Prostate gland (tissue), 2 donors: Measurements from ENCODE around the gene DPM2. TPM values are rescaled to one million over a fixed set of nuclear protein-coding genes. Genes with fewer than 3 reads are reported as not detected.

ENCODE experiments used
- DNase-seq: peaks from one replicate; pipeline ENCODE4 v3.0.0-alpha.2; 2019; ENCODE audit warnings: low spot score
- H3K27ac ChIP-seq, 2 donors: fragments of 200-600 bp; sonication (generic); 2 replicates each; pipeline ENCODE4 v1.5.1; 2017 to 2019
- H3K27me3 ChIP-seq: fragments of 200-600 bp; sonication (generic); replicated peaks from 2 replicates; pipeline ENCODE4 v1.5.1; 2019; ENCODE audit not compliant: insufficient read depth
- H3K36me3 ChIP-seq, 2 donors: fragments of 200-600 bp; sonication (generic); 1 replicate in 1 of 2; 2 replicates in 1 of 2; pipeline versions ENCODE4 v1.5.1 to v1.8.1; 2017 to 2019
- H3K4me1 ChIP-seq: fragments of 200-600 bp; sonication (generic); replicated peaks from 2 replicates; pipeline ENCODE4 v1.5.1; 2019
- H3K4me3 ChIP-seq, 2 donors: fragments of 200-600 bp; sonication (generic); 2 replicates each; pipeline ENCODE4 v1.5.1; 2017 to 2019
- H3K9me3 ChIP-seq: fragments of 200-600 bp; sonication (generic); 2 replicates; pipeline ENCODE4 v1.5.1; 2017
- CTCF ChIP-seq, 4 experiments: fragments of 200-600 bp in 2 of 4; fragments of 450-650 bp in 2 of 4; sonication (generic) in 2 of 4; IDR thresholded peaks; 1 replicate in 3 of 4; 2 replicates in 1 of 4; pipeline ENCODE4 v1.5.1; 2016 to 2019; ENCODE audit warnings: antibody characterized with exemption in 4 of 4, mild to moderate bottlenecking in 2 of 4, moderate library complexity in 2 of 4
- POLR2A ChIP-seq: fragments of 450-650 bp; IDR thresholded peaks from one replicate; pipeline ENCODE4 v1.6.1; 2016; ENCODE audit warnings: antibody characterized with exemption, mild to moderate bottlenecking
- POLR2AphosphoS5 ChIP-seq: sonication (generic); formaldehyde crosslinking; IDR thresholded peaks from one replicate; pipeline ENCODE4 v1.6.1; 2017; ENCODE audit warnings: antibody characterized with exemption
- WGBS: methylation state at CpG from one replicate; pipeline ENCODE4 v1.1.5; 2018; 5-methylcytosine and 5-hydroxymethylcytosine counted together
- intact Hi-C: fragments of 100-400 bp; cut with DNase I; formaldehyde crosslinking; loops from one replicate; pipeline ENCODE4 v1.14.2; 2022
- total RNA-seq, 2 donors: library from RNA; depleted of rRNA; stranded (reverse); fragments of >200 nt; gene quantifications; one replicate each; pipeline ENCODE4 v1.1.0, GENCODE V29; 2016

DPM2 gene
- total RNA-seq, 2 donors from 2014 or later, result 28.1 to 28.2 TPM

- peaks cover 8 to 17% of the 10 kb centered on the region in 2 donors for H3K36me3 ChIP-seq
Observed at GRCh38 chr9:127947841-127948710, 10.4 kb upstream of the DPM2 start.

GRCh38 chr9:127946728-127947127 is 9.1 kb upstream of the DPM2 start:
- no peaks in the 10 kb centered on the region for H3K4me1 ChIP-seq
- H3K9me3 ChIP-seq, result no peaks in the 10 kb centered on the region
- no peaks in the 10 kb centered on the region for H3K27me3 ChIP-seq
- H3K36me3 ChIP-seq, result peaks cover 8 to 20% of the 10 kb centered on the region in 2 donors
- 63% methylated on average over 3 of the region's 3 CpGs for WGBS
- TF ChIP-seq CTCF (IDR thresholded peaks at IDR 0.05), result no peak
- no peak for TF ChIP-seq POLR2A
- TF ChIP-seq POLR2AphosphoS5, result no peak
- no peak for DNase-seq
- H3K4me3 ChIP-seq, result no peak overlapping the region
- no peak overlapping the region for H3K27ac ChIP-seq
- intact Hi-C loops, result no loop called here

More at GRCh38 chr9:127947841-127948710, 10.4 kb upstream of the DPM2 start:
- no peak for DNase-seq
- Histone ChIP-seq H3K4me1 (no peaks in the 10 kb centered on the region), H3K9me3 (no peaks in the 10 kb centered on the region), H3K27ac (no peak overlapping the region), H3K4me3 (no peak overlapping the region), H3K27me3 (no peaks in the 10 kb centered on the region)
- TF ChIP-seq POLR2AphosphoS5 (no peak), CTCF (IDR thresholded peaks at IDR 0.05) (no peak), POLR2A (no peak)
- 78% methylated on average over 14 of the region's 17 CpGs for WGBS
- intact Hi-C loops, result no loop called here

GRCh38 chr9:127945942-127946341 is 8.3 kb upstream of the DPM2 start:
- Histone ChIP-seq H3K4me3 (no peak overlapping the region), H3K36me3 (peaks cover 8 to 20% of the 10 kb centered on the region in 2 donors), H3K27me3 (no peaks in the 10 kb centered on the region), H3K4me1 (no peaks in the 10 kb centered on the region), H3K27ac (no peak overlapping the region), H3K9me3 (no peaks in the 10 kb centered on the region)
- 77% methylated on average over 9 of the region's 9 CpGs for WGBS
- intact Hi-C loops, result no loop called here
- no peak for DNase-seq
- TF ChIP-seq POLR2AphosphoS5 (no peak), POLR2A (no peak), CTCF (IDR thresholded peaks at IDR 0.05) (no peak)

GRCh38 chr9:127945338-127945737 is 7.7 kb upstream of the DPM2 start:
- intact Hi-C loops, result no loop called here
- WGBS, result 85% methylated on average over 24 of the region's 24 CpGs

More at GRCh38 chr9:127945338-127945737, 7.7 kb upstream of the DPM2 start:
- no peak for DNase-seq
- H3K36me3 ChIP-seq, result peaks cover 8 to 20% of the 10 kb centered on the region in 2 donors
- H3K4me3 ChIP-seq, result no peak overlapping the region
- H3K27ac ChIP-seq, result no peak overlapping the region
- H3K27me3 ChIP-seq, result no peaks in the 10 kb centered on the region
- H3K9me3 ChIP-seq, result no peaks in the 10 kb centered on the region
- TF ChIP-seq CTCF (IDR thresholded peaks at IDR 0.05) (no peak), POLR2A (no peak), POLR2AphosphoS5 (no peak)
- H3K4me1 ChIP-seq, result no peaks in the 10 kb centered on the region
